ENCODE results near the gene CDH16. TPM values are rescaled to one million over a fixed set of nuclear protein-coding genes. Genes with fewer than 3 reads are reported as not detected.
"Not testable (repeated sequence)": the region's sequence is repeated elsewhere in the genome, so short reads cannot be mapped to it uniquely, and the experiment has no call there.

Gene CDH16
- total RNA-seq: 0.13 TPM
- long read RNA-seq: 0 reads

- intact Hi-C loops (cut with DNase I): no loop called here
- ATAC-seq (ENCODE audit: poor library complexity) (peak; percentile 19), DNase-seq (no peak)
These were observed at the start of gene CDH16 for GRCh38 chr16:66918803-66919568. TSS of gene CDH16 (minus strand) at chr16:66918885. CDS start at chr16:66918065, 820 bp downstream.

GRCh38 chr16:66964049-66964448, 45.4 kb upstream of the CDH16 start:
- intact Hi-C loops (cut with DNase I): no loop called here
- peak; percentile 40 for DNase-seq
- peak; percentile 44 for ATAC-seq (ENCODE audit: poor library complexity)

GRCh38 chr16:66961914-66962313, 43.2 kb upstream of the CDH16 start:
- intact Hi-C loops (cut with DNase I): no loop called here
- DNase-seq: peak; percentile 35
- ATAC-seq (ENCODE audit: poor library complexity): no peak

GRCh38 chr16:66961065-66961744, 42.5 kb upstream of the CDH16 start, which contains the start of gene CES3:
TSS of gene CES3 (plus strand) at chr16:66961266. CDS start at chr16:66961308, 42 bp downstream.
- DNase-seq: peak; percentile 70
- intact Hi-C loops (cut with DNase I): no loop called here
- ATAC-seq (ENCODE audit: poor library complexity): peak; percentile 74

- ATAC-seq (ENCODE audit: poor library complexity) (no peak), DNase-seq (no peak)
- intact Hi-C loops (cut with DNase I): no loop called here
These were observed 41.6 kb upstream of the CDH16 start for GRCh38 chr16:66960270-66960669.

- DNase-seq: peak; percentile 68
- peak; percentile 63 for ATAC-seq (ENCODE audit: poor library complexity)
These were observed 41.0 kb upstream of the CDH16 start for GRCh38 chr16:66959704-66960161.

GRCh38 chr16:66958857-66959703, 40.4 kb upstream of the CDH16 start:
- DNase-seq (peak; percentile 40), ATAC-seq (ENCODE audit: poor library complexity) (no peak)
- intact Hi-C loops (cut with DNase I): no loop called here

More at GRCh38 chr16:66959704-66960161, 41.0 kb upstream of the CDH16 start:
- intact Hi-C loops (cut with DNase I): no loop called here

GRCh38 chr16:66956154-66956457, 37.4 kb upstream of the CDH16 start:
- DNase-seq; intact Hi-C loops (cut with DNase I); ATAC-seq (ENCODE audit: poor library complexity): not testable (repeated sequence)

GRCh38 chr16:66955363-66956153, 36.9 kb upstream of the CDH16 start:
- DNase-seq; ATAC-seq (ENCODE audit: poor library complexity); intact Hi-C loops (cut with DNase I): not testable (repeated sequence)

GRCh38 chr16:66954097-66954659, 35.5 kb upstream of the CDH16 start:
- DNase-seq: peak; percentile 79
- ATAC-seq (ENCODE audit: poor library complexity): peak; percentile 84
- intact Hi-C loops (cut with DNase I): no loop called here

- DNase-seq (no peak), ATAC-seq (ENCODE audit: poor library complexity) (peak; percentile 10)
- intact Hi-C loops (cut with DNase I): no loop called here
These were observed 34.9 kb upstream of the CDH16 start for GRCh38 chr16:66953462-66954096.

GRCh38 chr16:66952430-66953110, 33.9 kb upstream of the CDH16 start:
- no peak for ATAC-seq (ENCODE audit: poor library complexity)
- intact Hi-C loops (cut with DNase I): no loop called here
- DNase-seq: no peak

GRCh38 chr16:66950971-66951790, 32.5 kb upstream of the CDH16 start:
- intact Hi-C loops (cut with DNase I): no loop called here
- DNase-seq: no peak

GRCh38 chr16:66950437-66950836, 31.8 kb upstream of the CDH16 start:
- DNase-seq (no peak), ATAC-seq (ENCODE audit: poor library complexity) (no peak)
- intact Hi-C loops (cut with DNase I): no loop called here

More at GRCh38 chr16:66950971-66951790, 32.5 kb upstream of the CDH16 start:
- ATAC-seq (ENCODE audit: poor library complexity): no peak

- ATAC-seq (ENCODE audit: poor library complexity): no peak
- no peak for DNase-seq
- intact Hi-C loops (cut with DNase I): no loop called here
These were observed 30.8 kb upstream of the CDH16 start for GRCh38 chr16:66949472-66949871.

GRCh38 chr16:66948837-66949225, 30.1 kb upstream of the CDH16 start:
- ATAC-seq (ENCODE audit: poor library complexity): no peak
- intact Hi-C loops (cut with DNase I): no loop called here
- DNase-seq: no peak

All from Right ventricle myocardium superior (tissue), 1 donor.